GM13976 (cell line): ENCODE measurements around the gene CAMSAP1.

Source experiments
- DNase-seq: peaks from one replicate; pipeline ENCODE4 v3.0.0; 2012; ENCODE audit warnings: low spot score
- CTCF ChIP-seq: IDR thresholded peaks from 2 replicates; pipeline ENCODE4 v1.5.1; 2012; ENCODE audit warnings: borderline replicate concordance, mild to moderate bottlenecking; ENCODE audit not compliant: insufficient read depth; ENCODE audit errors: extremely low read depth, missing control alignments, control extremely low read depth
- in situ Hi-C: fragments of 300-500 bp; cut with MboI; formaldehyde crosslinking; loops from one replicate; pipeline ENCODE4 v1.12.0; 2022; ENCODE audit warnings: low sequenced_read_pairs, mixed read lengths, inconsistent platforms; ENCODE audit not compliant: unreplicated experiment

Gene CAMSAP1

GRCh38 chr9:135848341-135849047 lies 58.9 kb downstream of the CAMSAP1 start:
- TF ChIP-seq CTCF: no peak
- in situ Hi-C loops: no loop called here
- DNase-seq: no peak

DNA sequence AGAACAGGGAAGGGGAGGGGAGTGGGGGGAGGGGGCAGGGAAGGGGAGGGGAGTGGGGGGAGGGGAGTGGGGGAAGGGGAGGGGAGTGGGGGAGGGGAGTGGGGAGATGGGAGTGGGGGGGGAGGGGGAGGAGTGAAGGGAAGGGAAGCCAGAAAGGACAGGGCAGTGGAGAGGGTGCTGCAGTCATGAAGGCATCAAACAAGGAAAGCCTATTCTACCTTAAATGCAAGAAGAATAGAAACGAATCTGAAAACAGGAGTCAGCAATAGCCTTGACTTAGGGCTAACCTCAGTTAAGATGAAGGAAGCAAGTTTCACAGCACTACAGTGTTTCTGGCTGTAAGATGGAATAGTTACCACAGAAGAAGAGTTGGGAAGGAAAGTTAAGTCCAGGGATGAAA lies 59.5 kb downstream of the CAMSAP1 start:
- in situ Hi-C loops: no loop called here
- no peak for DNase-seq
- TF ChIP-seq CTCF: no peak

DNA sequence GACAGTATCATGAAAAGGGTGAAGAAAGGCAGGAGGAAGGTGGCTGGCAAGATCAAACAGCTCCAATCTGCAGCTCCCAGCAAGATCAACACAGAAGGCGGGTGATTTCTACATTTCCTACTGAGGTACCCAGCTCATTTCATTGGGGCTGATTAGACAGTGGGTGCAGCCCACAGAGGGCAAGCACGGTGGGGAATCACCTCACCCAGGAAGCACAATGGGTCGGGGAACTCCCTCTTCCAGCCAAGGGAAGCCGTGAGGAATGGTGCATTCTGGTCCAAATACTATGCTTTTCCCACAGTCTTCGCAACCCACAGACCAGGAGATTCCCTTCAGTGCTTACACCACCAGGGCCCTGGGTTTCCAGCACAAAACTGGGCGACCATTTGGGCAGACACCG lies 66.8 kb downstream of the CAMSAP1 start:
- DNase-seq: no peak
- in situ Hi-C loops: no loop called here
- TF ChIP-seq CTCF: no peak

GRCh38 chr9:135840107-135840506 lies 67.2 kb downstream of the CAMSAP1 start:
- TF ChIP-seq CTCF: no peak
- in situ Hi-C loops: no loop called here
- no peak for DNase-seq

DNA sequence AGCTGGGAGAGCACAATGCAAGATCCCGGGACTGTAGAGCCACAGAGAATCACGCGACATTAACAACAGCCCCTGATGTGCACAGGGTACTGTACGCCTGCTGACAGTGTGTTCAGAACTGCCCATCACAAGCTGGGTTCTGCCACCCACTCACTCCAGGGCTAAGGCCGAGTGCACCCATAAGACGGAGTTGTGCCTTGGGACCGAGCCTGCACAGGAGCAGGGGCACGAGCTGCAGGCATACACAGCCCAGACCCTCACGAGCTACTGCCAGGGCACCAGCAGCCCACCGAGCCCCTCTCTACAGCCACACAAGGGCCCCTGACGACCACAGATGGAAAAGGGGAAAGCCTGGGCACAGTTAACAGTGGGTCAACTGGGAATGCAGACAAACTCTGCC lies 67.8 kb downstream of the CAMSAP1 start:
- DNase-seq: no peak
- in situ Hi-C loops: no loop called here
- no peak for TF ChIP-seq CTCF

- no peak for DNase-seq
- no peak for TF ChIP-seq CTCF
- in situ Hi-C loops: no loop called here
Measured at GRCh38 chr9:135835131-135835530, 72.2 kb downstream of the CAMSAP1 start.
